GM21390 (cell line): ENCODE measurements around the gene CRIP2.

Experiments
- ATAC-seq: cut with Tn5 transposase; IDR thresholded peaks from one replicate; pipeline ENCODE4 v1.9.1; 2021; ENCODE audit not compliant: unreplicated experiment

CRIP2 gene, protein sequence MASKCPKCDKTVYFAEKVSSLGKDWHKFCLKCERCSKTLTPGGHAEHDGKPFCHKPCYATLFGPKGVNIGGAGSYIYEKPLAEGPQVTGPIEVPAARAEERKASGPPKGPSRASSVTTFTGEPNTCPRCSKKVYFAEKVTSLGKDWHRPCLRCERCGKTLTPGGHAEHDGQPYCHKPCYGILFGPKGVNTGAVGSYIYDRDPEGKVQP

DNA sequence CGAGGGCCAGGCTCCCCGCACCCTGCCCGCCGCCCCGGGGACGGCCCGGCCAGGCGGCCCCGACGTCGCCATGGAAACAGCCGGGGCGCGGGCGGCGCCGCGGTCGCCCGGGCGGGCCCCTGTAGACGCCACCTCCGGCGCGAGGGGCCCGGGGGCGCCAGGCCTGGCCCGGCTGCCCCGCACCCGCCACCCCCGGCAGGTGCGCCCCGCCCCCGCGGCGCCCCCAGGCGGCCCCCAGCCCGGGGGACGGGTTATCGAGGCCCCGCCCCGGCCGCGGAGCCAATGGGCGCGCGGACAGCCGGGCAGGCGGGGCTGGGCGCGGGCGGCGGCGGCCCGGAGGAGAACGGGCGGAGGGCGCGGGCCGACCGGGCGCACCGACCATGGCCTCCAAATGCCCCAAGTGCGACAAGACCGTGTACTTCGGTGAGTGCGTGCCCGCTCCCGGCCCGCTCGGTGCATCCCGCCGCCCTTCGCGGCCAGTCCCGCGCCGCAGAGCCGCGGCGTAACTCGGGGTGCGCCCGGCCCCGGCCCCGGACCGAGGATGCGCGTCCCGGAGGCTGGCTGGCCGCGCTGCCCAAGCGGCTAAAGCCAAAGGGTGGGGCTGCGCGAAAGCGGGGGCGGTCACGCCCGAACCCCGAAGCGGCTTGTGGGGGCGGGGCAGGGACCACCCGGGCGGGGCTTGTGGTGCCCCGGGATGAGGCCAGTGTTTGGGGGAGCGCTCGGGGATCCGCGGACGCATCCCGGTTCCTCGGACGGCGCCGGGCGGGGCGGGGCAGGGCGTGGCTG lies at the start of gene CRIP2:
Gene CRIP2 (plus strand): TSS at position 339 of the 786 bp plus-strand sequence. CDS start 42 bp downstream, at position 381.
- ATAC-seq = no peak

DNA sequence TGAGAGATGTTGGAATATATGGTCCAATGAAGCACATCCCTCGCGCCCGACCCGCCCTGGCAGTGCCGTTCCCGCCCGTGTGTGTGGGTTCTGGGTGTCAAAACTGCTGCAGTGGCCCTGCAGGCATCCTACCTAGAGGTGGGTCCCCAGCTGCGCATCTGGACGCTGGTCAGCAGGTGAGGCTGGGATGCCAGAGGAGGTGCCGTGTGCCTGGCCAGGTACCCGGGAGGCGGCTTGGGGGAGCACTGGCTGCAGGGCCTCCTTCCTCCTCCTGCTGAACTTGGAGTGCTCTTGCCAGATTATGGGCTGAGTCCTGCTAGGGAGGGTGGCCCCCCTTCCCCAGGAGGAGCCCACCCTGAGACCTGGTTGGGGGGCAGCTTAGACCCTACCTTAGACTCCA lies 49.8 kb upstream of the CRIP2 start:
- ATAC-seq = no peak

DNA sequence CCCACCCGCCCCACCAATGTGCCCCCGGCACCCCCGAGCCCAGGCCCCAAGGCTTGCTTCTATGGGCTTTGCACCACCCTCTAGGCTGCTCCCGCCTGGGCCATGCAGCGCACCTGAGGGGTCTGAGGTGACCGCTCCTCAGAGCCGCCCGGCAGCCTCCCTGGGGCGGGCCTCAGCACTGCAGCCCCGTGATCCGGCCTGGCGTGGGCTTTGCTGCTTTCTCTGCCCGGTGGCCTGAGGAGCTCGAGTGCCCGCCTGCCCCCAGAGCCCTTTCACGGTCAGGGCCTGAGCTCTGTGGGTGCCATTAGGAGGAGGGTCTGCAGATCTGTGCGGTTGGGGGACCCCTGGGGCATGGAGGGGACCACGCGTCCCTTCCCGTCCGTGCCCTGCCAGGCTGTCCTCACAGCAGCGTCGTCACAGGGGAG lies 48.8 kb upstream of the CRIP2 start:
- ATAC-seq = no peak

DNA sequence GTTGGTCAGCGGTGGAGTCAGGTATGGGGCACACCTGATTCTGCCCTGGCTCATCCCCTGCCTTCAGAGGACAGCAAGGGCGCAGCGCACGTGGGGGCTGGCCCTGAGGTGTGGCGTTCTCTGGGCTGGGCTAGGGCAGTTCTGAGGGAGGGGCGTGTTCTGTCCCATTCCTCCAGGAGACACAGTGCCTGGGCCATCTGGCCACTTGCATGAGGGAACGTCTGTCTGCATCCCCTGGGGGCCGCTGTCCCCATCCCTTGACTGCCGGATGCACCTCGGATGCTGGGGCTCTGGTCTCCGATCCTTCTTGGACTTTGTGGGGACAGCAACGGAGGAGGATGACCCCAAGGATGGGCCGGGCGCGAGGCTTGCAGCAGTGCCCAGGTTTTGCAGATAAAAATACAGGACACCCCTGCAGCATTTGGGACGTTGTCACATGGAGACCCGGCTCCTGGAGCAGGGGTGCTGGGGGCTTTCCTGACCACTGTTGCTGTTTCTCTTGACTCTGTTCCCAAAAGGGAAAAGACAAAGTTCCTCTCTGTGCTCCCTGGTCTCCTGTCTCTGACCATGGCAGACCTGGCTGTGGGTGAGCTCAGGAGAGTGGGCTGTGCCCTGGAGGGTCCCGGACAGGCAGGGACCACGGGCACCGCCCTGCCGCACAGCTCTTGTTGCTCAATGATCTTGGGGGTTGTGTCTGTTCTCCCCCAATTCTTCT lies 48.0 kb upstream of the CRIP2 start:
- no peak for ATAC-seq

DNA sequence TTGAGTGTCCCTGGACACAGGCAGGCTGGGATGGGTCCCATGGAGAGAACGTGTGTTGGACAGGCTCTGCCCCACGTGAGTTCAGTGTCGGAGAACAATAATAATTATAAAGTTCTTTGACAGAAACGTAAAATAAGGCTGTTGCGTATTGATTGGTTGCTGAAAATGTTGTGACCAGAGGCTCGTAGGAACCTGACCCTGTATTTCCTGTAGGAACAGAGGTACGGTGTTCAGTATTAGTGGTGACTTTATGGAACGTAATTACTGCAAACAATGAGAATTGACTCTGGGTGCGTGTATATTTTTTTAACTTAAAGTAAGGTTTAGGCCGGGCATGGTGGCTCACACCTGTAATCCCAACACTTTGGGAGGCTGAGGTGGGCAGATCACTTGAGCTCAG lies 47.2 kb upstream of the CRIP2 start:
- no peak for ATAC-seq

DNA sequence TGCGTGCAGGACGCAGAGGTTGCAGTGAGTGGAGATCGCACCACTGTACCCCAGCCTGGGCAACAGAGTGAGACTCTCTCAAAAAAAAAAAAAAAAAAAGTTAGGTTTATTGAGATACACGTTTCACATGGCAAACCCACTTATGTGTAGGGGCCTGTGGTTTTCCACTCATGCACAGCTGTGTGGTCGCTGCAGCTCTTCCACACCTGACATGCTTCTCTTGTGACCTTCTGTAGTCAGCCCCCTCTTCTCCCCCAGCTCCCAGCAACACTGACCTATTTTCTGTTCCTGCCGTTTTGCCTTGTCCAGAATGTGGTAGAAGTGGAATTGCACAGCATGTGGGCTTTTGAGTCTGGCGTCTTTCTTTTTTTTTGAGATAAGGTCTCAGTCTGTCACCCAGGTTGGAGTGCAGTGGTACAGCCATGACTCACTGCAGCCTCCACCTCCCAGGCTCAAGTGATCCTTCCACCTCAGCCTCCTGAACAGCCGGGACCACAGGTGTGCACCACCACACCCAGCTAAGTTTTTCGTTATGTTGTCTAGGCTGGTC lies 46.6 kb upstream of the CRIP2 start:
- ATAC-seq = no peak

DNA sequence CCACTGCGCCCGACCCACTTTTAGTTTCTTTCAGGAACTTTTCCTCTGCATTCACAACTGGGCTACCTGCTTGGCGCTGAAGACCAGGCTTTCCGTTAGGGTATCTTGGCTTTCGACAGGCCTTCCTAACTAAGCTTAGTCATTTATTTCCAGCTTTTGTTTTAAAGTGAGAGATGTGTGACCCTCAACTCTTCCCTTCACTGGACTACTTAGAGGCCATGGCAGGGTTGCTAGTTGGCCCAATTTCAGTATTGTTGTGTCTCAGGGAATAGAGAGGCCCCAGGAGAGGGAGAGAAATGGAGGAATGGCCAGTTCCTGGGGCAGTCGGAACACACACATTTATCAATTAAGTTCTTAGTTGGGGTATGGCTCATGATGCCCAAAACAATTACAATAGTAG lies 44.6 kb upstream of the CRIP2 start:
- no peak for ATAC-seq

DNA sequence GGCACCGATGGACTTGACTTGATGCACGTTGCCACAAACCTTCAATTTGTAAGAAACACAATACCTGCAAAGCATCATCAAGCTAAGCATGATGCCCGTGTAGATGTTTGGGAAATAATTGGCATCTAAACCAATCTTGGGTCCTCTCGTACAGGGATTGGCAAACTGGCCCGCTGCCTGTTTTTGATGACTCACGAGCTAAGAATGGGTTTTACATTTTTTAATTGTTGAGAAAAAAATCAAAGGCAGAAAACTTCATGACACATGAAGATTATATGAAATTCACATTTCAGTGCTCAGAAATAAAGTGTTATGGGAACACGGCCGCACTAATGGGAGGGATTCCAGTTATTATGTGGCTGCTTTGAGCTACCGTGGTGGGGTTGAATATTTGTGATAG lies 44.1 kb upstream of the CRIP2 start:
- no peak for ATAC-seq

DNA sequence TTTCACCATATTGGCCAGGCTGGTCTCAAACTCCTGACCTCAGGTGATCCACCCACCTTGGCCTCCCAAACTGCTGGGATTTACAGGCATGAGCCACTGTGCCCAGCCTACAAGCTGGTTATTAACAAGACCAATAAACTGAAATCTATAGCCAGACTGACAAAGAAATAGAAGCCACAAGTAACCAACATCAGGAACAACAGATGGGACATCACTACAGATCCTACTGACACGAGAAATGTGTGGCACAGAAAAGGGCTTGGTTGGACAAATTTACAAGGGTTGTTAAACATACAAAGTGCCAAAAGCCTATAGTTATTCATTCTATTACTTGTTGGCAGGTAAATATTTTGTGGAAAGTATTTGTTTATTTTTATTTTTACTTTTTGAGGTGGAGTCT lies 43.4 kb upstream of the CRIP2 start:
- no peak for ATAC-seq

DNA sequence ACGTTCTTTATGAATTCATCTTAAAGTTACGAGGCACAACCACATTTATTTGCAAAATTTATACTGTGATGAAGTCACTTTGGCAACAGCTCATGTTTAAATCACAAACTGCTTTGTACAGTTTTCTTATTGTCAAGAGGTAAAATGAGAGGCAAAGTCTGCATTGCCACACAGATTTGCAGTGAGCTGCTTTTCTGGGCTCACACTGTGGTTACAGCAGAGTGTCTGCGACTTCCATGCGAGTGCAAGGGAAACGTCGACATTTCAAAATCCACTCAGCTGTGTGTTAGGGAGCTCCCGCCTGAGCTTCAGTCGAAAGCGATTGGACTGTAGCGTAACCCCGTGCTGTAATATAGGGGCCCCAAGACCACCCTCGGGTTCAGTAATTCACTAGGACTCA lies 42.0 kb upstream of the CRIP2 start:
- no peak for ATAC-seq

DNA sequence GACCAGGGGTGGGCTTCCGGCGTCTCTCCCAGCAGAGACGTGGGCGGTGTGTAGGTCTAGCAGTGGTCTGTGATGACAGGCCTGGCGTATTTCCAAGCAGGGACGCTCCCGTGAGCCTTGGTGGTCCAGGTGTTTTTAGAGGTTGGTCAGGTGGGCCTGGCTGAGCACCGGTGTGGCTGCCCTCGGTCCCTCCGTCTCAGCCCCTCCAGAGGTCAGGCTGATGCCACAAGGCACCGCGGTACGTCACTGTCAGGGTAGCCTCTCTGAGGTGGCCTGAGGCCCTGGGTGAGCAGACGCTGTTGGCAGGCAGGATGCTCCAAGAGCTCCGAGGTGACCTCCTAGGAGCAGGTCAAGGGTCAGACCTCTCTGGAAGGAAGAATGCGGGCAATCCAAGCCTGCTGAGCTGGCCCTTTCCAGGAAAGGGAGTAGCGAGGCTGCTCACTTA lies 41.4 kb upstream of the CRIP2 start:
- ATAC-seq = no peak

DNA sequence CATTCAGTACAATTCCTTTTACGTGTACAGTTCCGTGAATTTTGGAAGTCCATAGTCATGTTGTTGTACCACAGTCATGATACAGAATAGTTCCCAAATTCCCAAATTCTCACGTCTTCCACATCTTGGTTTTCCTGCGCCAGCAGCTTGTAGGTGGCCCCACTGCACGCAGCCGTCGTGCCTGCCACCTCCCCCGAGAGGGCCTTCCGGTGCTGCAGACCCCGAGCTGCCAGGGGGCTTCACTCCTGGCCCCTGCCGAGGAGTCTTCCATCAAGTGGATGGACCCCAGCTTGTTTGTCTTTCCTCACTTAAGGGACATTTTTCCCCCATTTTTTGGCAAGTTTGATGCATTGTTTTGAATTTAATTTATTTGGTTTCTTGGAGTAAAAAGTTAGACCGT lies 38.2 kb upstream of the CRIP2 start:
- no peak for ATAC-seq

DNA sequence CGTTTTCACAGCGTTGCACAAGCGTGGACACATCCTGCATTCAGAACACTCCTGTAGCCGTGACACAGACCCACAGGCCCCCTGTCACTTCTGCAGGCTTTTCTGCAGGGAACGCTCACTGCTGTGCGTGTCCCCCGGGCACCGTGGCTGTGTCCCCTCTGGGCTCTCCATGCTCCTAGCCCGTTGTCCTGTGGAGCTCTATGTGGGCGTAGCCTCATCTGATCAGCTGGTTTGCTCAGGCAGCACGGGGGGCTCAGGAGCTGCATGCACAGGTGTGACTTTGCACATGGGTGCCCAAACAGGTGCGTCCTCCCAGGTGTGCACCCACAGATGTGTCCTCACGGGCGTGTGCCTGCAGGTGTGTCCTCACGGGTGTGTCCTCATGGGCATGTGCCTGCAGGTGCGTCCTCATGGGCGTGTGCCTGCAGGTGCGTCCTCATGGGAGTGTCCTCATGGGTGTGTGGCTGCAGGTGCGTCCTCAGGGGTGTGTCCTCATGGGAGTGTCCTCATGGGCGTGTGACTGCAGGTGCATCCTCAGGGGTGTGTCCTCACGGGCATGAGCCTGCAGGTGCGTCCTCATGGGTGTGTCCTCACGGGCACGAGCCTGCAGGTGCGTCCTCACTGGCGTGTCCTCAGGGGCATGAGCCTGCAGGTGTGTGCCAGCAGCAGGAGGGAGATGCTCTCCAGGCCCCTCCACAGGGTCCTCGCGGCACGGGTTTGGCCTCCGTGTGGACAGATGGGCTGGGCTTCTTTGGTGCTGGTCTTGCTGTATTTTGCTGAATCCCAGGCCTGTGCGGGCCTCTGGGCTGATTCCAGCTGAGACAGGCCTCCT lies 37.5 kb upstream of the CRIP2 start:
- no peak for ATAC-seq

DNA sequence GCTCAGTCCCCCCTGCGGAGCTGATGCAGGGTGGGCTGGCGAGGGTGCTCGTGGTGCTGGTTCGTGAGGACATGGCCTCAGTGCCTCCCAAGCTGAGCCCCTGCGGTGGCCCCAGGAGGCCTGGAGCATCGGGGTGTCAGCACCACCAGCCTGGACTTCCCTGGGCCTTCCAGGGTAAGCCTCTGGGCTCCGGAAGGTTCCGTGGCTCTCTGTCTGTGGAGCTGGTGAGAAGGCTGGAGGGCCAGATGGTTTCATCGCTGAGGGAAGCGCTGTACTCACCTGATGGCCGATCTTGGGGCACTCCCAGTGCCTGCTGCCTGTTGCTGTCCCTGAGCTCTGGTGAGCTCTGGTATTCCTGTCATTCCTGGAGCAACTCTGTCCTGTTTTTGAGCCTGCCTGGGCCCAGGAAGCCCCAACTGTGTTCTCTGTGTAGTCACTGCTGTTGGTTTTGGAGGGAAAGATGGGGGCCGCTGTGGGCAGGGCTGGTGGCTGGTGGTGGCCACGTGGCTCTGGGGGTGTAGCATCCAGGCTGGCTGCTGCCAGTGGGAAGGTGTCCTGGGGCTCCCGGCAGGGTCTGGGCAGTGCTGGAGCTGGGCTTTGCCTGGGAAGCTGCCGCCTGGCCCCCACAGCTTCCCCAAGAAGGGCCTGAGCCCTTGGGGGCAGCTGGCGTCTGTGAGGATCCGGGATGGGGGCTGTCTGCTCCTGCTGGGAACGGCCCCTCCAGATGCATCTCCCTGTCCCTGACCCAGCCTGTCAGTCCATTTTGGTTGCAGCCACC lies 36.7 kb upstream of the CRIP2 start:
- ATAC-seq = no peak

DNA sequence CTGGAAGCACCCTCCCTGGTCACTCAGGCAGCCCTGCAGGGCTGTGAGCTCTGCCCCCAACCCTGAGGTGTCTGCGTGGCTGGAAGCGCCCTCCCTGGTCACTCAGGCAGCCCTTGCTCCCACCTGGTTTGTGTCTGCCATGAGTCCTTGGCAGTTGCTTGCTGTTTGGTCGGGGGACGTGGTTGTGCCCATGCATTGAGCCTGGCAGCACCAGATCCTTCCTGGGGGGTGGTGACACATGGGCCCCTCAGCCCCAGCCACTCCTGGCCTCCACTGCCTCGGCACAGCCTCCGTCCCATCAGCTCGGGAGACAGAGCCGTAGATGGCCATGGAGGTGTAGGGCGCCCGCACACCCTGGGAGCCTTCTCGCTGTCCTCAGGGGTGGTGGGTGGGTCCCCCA lies 35.4 kb upstream of the CRIP2 start:
- no peak for ATAC-seq

DNA sequence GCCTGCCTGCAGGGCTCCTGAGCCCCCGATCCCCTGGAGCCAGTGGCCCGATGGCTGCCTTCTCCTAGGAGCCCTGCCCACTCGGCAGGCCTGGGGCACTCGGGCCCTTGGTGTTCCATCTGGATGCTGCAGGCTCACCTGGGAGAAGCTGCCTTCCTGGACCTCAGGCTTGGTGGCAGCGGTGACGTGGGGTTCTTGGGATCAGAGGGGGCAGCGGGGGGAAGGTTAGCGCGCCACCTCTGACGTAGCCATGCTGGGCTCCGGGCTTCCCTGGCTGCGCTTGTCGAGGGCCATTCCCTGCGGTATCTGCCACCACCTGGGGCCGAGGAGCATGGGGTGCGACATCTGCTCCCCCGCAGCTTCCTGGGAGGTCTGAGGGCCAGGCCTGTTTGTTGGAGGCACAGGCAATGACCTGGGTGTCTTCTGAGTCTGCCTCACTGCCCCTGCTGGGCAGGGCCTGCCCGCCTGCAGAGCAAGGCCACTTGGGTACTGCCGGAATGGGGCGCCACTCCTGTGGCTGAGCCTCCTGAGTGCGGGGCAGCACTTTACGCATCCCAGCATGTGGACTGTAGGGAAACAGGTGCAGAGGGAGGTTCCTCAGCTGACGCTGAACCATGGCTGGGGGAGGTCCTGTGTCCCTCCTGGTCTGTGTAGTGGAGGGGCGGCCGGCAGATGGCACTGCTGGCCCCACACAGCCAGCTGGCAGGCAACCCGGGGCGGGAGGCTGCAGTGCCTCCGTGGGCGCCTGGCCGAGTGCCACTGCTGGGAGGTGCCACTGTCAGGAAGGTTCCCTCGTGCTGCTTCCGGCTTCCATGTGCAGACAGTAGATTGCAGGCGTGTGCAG lies 34.7 kb upstream of the CRIP2 start:
- no peak for ATAC-seq

DNA sequence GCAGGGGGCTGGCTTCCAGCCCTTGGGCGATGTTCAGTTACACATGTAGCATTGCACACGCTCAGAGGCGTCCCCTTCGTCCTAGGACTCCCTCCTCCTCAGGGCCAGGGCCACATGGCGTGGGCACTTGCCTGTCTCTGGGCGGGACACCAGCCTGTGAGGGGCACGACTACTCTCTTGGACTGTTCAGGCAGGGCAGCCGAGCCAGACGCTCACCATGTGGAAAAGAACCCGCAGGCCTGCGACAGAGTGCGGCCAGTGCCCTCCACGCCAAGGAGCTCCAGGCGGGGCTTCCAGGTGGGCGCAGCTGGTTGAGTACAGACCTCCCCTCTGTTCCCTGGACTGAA lies 34.1 kb upstream of the CRIP2 start:
- ATAC-seq = no peak

DNA sequence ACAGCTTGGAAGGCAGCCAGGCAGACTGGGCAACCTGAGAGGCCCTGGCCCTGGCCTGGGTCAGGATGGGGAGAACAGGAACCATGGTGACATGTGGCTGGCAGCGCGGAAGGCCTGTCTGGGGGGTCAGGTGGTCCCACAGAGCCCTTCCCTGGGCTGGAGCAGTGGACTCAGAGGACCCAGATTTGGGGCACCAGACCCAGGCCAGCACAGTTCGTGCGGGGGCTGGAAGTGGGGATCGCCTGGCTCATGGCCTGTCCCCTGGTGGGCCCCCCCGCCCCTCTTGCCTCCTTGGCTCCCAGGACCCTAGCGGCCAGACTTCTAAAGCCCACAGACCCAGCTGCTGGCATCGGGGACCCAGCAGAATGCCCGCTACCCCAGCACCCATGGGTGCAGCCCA lies 33.6 kb upstream of the CRIP2 start:
- no peak for ATAC-seq

DNA sequence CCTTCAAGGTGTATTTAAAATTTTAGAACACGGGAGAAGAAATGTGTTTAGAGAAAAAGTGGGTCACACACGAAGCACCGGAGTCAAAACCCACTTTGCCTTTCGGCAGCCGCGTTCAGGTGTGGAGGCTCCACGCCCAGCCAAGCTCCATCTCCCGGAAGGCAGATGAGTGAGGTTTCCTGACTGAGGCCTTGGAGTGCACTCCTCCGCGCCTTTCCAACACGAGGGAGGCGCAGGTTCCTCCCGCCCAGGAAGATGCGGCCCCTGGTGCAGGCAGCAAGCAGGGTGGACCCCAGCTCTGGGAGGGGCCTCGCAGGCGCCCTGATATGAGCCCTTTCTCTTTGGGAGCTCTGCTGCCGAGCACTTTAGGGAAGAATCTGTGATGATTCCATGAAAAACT lies 32.5 kb upstream of the CRIP2 start:
- ATAC-seq = no peak
